ENCODE measurements around the gene PARK7. TPM values are rescaled to one million over a fixed set of nuclear protein-coding genes. Genes with fewer than 3 reads are reported as not detected.
A peak's percentile ranks its signal among the peaks of the same experiment; 100 is the strongest.

The PARK7 gene
- total and polyA plus RNA-seq, 11 donors = 275 to 550 (median 345) TPM

DNA sequence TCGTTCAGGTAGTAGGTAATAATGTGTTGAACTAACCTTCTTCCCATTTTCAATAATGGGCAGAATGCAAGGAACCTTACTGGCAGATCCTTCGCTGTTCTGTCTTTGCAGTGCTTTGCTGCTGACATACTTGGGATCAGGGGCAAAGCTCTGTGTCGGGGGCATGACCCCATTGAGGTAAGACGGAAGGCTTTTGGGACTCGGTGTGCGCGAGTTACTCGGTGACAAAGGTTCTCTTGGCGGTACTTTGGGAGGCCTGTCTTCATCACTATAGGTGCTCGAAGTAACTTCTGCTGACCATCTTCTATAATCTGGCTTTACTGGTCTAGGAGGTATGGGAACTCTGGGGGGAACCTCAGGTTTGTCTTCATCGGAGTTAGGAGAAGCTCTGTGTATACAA lies 51.9 kb downstream of the PARK7 start:
- Histone ChIP-seq H3K36me3 (peaks cover 0 to 45% (median 29%) of the 10 kb centered on the region in 9 donors), H3K9me3 (no peaks in the 10 kb centered on the region), H3K27ac (peak overlapping the region in 1 of 12 donors; percentile 70), H3K27me3 (no peaks in the 10 kb centered on the region), H3K4me1 (peaks cover 0 to 40% (median 27%) of the 10 kb centered on the region in 12 donors), H3K4me3 (no peak overlapping the region)
- ATAC-seq (no peak), DNase-seq (no peak)
- WGBS, 4 donors = 91 to 98% (median 94%) methylated on average over 11 of the region's 11 CpGs
- intact Hi-C loops (cut with DNase I) = loop anchor here in 3 of 10 donors (10.0 kb wide), 1 partner anchor 331 kb away; no protein-coding TSS in a partner anchor
- TF ChIP-seq, protein P1, sequence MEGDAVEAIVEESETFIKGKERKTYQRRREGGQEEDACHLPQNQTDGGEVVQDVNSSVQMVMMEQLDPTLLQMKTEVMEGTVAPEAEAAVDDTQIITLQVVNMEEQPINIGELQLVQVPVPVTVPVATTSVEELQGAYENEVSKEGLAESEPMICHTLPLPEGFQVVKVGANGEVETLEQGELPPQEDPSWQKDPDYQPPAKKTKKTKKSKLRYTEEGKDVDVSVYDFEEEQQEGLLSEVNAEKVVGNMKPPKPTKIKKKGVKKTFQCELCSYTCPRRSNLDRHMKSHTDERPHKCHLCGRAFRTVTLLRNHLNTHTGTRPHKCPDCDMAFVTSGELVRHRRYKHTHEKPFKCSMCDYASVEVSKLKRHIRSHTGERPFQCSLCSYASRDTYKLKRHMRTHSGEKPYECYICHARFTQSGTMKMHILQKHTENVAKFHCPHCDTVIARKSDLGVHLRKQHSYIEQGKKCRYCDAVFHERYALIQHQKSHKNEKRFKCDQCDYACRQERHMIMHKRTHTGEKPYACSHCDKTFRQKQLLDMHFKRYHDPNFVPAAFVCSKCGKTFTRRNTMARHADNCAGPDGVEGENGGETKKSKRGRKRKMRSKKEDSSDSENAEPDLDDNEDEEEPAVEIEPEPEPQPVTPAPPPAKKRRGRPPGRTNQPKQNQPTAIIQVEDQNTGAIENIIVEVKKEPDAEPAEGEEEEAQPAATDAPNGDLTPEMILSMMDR (IDR thresholded peaks at IDR 0.05) = no peak
- no peak for TF ChIP-seq POLR2A (IDR thresholded peaks at IDR 0.05)

DNA sequence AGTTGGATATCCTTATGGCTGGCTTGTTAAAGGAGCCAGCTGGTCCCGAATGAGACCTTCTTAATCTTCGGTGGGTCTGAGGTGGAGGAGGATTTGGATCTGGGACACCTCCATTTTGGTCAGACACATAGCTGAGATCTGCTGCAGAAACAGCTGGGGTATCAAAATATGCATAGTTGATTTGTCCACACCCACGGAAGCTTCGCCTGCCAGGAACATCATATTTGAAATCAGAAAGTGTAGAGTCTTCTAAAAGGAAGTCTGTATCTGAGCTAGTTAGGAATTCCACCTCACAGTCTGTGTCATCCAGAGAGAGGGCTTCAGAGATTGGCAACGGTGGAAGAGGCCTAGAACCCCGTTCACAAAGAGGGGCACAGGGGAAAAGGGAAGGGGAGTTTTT lies 52.3 kb downstream of the PARK7 start:
- 64 to 79% (median 71%) methylated on average over 5 to 6 of the region's 6 CpGs for WGBS, 4 donors
- H3K36me3 ChIP-seq = peaks cover 0 to 45% (median 29%) of the 10 kb centered on the region in 9 donors
- peak overlapping the region in 1 of 12 donors; percentile 70 for H3K27ac ChIP-seq
- DNase-seq (no peak), ATAC-seq (no peak)
- H3K4me3 ChIP-seq = no peak overlapping the region
- peaks cover 0 to 42% (median 29%) of the 10 kb centered on the region in 12 donors for H3K4me1 ChIP-seq
- intact Hi-C loops (cut with DNase I) = loop anchor here in 3 of 10 donors (10.0 kb wide), 1 partner anchor 331 kb away; no protein-coding TSS in a partner anchor
- H3K9me3 ChIP-seq = no peaks in the 10 kb centered on the region
- TF ChIP-seq, protein P1 (IDR thresholded peaks at IDR 0.05) = no peak
- TF ChIP-seq POLR2A (IDR thresholded peaks at IDR 0.05) = no peak
- no peaks in the 10 kb centered on the region for H3K27me3 ChIP-seq

DNA sequence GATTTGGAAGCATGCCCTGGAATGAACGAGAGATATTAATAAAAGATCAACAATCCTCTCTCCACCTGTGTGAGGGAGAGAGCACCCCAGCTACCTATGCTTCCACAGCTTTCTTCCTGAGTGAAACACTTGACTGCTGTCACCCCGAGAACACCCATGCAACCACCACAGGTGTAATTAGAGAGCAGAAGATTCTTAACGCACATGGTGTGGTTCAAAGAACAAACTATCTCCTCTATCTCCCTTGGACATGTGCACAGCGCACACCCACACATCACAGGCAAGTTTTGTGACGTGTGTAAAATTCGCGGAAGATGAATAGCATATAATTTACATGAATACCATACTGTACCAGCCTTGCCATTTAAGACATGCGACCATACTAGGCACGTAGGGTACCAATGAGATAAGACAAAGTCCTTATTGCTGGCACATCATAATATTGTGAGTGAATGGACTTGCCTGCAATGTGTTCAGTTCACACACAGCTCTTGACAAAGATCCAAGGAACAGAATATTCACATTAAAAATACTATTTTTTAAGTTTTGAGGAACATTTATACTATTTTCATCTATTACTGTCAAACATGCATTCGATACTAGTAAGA lies 53.0 kb downstream of the PARK7 start:
- H3K4me1 ChIP-seq = peaks cover 0 to 42% (median 31%) of the 10 kb centered on the region in 12 donors
- 78 to 90% (median 87%) methylated on average over 10 of the region's 10 CpGs for WGBS, 4 donors
- H3K27me3 ChIP-seq = no peaks in the 10 kb centered on the region
- DNase-seq = no peak
- TF ChIP-seq, protein P1 (IDR thresholded peaks at IDR 0.05) = no peak
- TF ChIP-seq POLR2A (IDR thresholded peaks at IDR 0.05) = no peak
- H3K27ac ChIP-seq = peak overlapping the region in 5 of 12 donors; percentile 10 to 70 (median 24)
- no peak for ATAC-seq
- intact Hi-C loops (cut with DNase I) = loop anchor here in 3 of 10 donors (10.0 kb wide), 1 partner anchor 330 kb away; no protein-coding TSS in a partner anchor
- H3K36me3 ChIP-seq = peaks cover 0 to 43% (median 29%) of the 10 kb centered on the region in 9 donors
- no peaks in the 10 kb centered on the region for H3K9me3 ChIP-seq
- no peak overlapping the region for H3K4me3 ChIP-seq

DNA sequence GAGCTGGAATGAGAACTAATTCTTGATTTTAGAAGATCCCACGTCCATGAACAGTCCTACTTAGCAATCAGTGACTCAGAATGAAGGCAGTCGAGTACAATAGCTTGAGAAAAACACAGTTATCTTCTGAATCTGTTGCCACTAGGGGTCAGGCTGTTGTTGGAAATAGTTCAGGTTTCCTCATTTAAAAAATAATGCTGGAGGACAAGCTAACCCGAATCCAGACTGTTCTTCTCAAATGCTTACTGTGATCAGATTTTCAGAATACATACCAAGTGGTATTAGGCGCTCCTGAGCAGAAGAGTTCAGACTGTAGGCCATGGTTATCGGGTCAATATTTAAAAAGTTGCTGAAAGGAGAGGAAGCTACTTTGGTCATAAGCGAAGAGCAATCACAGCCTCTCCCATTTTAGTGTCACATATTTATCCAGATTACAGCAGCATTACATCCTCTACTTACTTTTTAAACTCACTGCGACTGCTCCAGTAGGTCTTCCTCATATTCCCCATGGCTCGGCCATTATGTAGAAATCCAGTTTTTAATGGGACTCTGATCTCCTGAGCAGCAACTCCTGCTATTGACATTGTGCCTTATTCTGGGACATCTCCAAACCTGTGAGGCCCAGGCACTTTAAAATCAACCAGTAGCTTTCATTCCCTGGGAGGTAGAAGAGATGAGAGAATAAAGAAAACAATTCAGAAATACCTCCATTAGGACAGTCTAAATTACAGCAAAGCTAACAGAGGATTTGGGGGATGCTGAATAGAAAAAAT lies 53.7 kb downstream of the PARK7 start:
- ATAC-seq (peak; percentile 43 to 85 (median 76)), DNase-seq (peak in 2 of 5 donors; percentile 51 to 56)
- no peaks in the 10 kb centered on the region for H3K9me3 ChIP-seq
- H3K27me3 ChIP-seq = no peaks in the 10 kb centered on the region
- WGBS, 4 donors = 33 to 43% (median 40%) methylated on average over 8 of the region's 8 CpGs
- TF ChIP-seq POLR2A (IDR thresholded peaks at IDR 0.05) = no peak
- TF ChIP-seq, protein P1 (IDR thresholded peaks at IDR 0.05) = peak; percentile 38 to 75 (median 63)
- H3K27ac ChIP-seq = peak overlapping the region in 11 of 12 donors; percentile 5 to 70 (median 23)
- intact Hi-C loops (cut with DNase I) = loop anchor here in 5 of 10 donors (5.0 to 10.0 kb wide), 3 partner anchors 33 to 332 kb away; no protein-coding TSS in a partner anchor
- peaks cover 0 to 48% (median 35%) of the 10 kb centered on the region in 12 donors for H3K4me1 ChIP-seq
- H3K4me3 ChIP-seq = no peak overlapping the region
- H3K36me3 ChIP-seq = peaks cover 0 to 43% (median 29%) of the 10 kb centered on the region in 9 donors

All from heart left ventricle (tissue), 16 donors.